Peyer's patch (tissue), 4 donors: ENCODE data around the gene CXorf65.

ENCODE experiments used
- POLR2A ChIP-seq, 2 donors: fragments of 450-650 bp; IDR thresholded peaks; one replicate each; pipeline ENCODE4 v1.5.1; 2017; ENCODE audit warnings: antibody characterized with exemption in 2 of 2, mild to moderate bottlenecking in 2 of 2, moderate library complexity in 2 of 2
- TF ChIP-seq, protein P1 (sequence below), 6 experiments: fragments of 450-650 bp in 4 of 6; fragments of 200-600 bp in 2 of 6; sonication (generic) in 1 of 6; IDR thresholded peaks; one replicate each; pipeline ENCODE4 v1.5.1; 2017 to 2019; ENCODE audit warnings: antibody characterized with exemption in 6 of 6, mild to moderate bottlenecking in 3 of 6, moderate library complexity in 1 of 6

DNA sequence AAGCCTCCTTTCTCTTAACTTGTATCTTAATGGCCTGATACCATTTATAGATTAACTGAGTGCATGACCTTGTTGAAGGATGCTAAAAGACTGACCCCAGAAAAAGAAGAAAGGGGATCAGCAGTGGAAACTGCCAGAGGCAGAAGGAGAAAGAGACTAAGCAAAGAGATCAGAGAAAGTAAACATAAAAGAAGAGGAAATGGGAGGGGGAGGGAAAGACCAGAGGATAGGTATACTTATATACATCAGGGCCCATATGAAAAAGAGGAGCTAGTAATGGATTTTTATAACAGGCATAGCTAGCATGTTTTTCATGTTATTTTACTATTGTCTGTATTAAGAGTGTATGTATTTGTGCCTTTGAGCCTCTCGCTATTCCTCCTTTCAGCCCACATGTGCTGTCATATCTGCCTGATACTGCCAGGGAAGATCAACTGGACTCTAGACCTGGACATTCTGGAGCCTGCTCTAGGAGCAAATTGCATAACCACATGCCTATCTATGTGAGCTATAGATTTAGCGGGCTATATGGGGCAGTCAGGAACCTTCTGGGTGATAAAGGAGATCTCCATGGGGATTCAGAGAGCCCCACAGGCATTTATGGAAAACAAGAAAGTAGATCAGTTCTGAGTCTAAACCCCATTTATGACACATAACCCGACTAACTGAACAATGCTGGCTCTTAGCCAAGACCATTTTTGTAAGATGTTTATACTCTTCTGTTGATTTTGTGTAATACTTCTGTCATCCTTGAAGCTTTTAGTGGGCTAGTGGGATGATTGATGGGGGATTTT, 25.0 kb downstream of the CXorf65 start:
- TF ChIP-seq, protein P1, sequence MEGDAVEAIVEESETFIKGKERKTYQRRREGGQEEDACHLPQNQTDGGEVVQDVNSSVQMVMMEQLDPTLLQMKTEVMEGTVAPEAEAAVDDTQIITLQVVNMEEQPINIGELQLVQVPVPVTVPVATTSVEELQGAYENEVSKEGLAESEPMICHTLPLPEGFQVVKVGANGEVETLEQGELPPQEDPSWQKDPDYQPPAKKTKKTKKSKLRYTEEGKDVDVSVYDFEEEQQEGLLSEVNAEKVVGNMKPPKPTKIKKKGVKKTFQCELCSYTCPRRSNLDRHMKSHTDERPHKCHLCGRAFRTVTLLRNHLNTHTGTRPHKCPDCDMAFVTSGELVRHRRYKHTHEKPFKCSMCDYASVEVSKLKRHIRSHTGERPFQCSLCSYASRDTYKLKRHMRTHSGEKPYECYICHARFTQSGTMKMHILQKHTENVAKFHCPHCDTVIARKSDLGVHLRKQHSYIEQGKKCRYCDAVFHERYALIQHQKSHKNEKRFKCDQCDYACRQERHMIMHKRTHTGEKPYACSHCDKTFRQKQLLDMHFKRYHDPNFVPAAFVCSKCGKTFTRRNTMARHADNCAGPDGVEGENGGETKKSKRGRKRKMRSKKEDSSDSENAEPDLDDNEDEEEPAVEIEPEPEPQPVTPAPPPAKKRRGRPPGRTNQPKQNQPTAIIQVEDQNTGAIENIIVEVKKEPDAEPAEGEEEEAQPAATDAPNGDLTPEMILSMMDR (IDR thresholded peaks at IDR 0.05): no peak
- TF ChIP-seq POLR2A (IDR thresholded peaks at IDR 0.05): no peak
